ENCODE measurements around the gene GFPT1.

The GFPT1 gene

GRCh38 chr2:69380072-69380917, 6.7 kb downstream of the GFPT1 start:
- Histone ChIP-seq H3K9me3 (ENCODE audit: insufficient read depth, low read length) (no peaks in the 10 kb centered on the region), H3K4me2 (ENCODE audit: low read depth, low read length, poor library complexity, severe bottlenecking) (no peak overlapping the region), H3K27me3 (ENCODE audit: low read length) (no peaks in the 10 kb centered on the region), H3K4me3 (ENCODE audit: insufficient read depth, low read length, poor library complexity, severe bottlenecking) (no peak overlapping the region), H3K79me2 (ENCODE audit: insufficient read depth, low read length) (peaks cover 96% of the 10 kb centered on the region), H3F3A (ENCODE audit: insufficient read depth) (0 out of 2 replicates have a peak, but pooled peaks cover 5% of the 10 kb centered on the region), H2AFZ (ENCODE audit: low read depth, low read length, severe bottlenecking) (no peak overlapping the region), H3K27ac (ENCODE audit: low read depth, low read length) (no peak overlapping the region), H4K20me1 (ENCODE audit: low read depth, low read length) (peaks cover 3% of the 10 kb centered on the region; the same call in 1 of the 2 replicates), H3K9ac (ENCODE audit: low read length) (no peak overlapping the region), H3K36me3 (ENCODE audit: low read length) (no peaks in the 10 kb centered on the region), H3K9me2 (replicated peaks; ENCODE audit: insufficient read depth, low read length) (no peaks in the 10 kb centered on the region)
- TF ChIP-seq EZH2phosphoT487 (conservative IDR thresholded peaks at IDR 0.05; ENCODE audit: low read length): no peak
- TF ChIP-seq CTCF (IDR thresholded peaks at IDR 0.05; ENCODE audit: insufficient read depth, low read length, poor library complexity, severe bottlenecking): no peak

DNA sequence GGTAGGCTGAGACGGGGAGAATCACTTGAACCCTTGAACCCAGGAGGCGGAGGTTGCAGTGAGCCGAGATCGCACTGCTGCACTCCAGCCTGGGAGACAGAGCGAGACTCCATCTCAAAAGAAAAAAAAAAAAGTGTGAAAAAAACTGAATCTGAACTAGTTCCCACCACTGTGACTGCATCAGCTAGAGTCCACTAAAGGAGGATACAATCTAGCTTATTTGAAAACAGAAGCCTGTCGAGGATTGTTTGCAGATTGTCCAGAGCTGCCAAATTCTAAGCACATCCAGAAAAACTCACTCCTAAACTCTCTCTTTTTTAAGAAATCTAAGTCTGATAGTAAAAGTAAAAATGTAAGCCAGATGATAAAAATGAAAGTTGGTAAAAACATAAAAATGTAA, 10.6 kb downstream of the GFPT1 start:
- Histone ChIP-seq H3K4me2 (ENCODE audit: low read depth, low read length, poor library complexity, severe bottlenecking) (no peak overlapping the region), H3K4me3 (ENCODE audit: insufficient read depth, low read length, poor library complexity, severe bottlenecking) (no peak overlapping the region), H3K9me2 (replicated peaks; ENCODE audit: insufficient read depth, low read length) (no peaks in the 10 kb centered on the region), H3F3A (ENCODE audit: insufficient read depth) (0 out of 2 replicates have a peak, but pooled peaks cover 5% of the 10 kb centered on the region), H3K79me2 (ENCODE audit: insufficient read depth, low read length) (peaks cover 73% of the 10 kb centered on the region), H2AFZ (ENCODE audit: low read depth, low read length, severe bottlenecking) (no peak overlapping the region), H3K9ac (ENCODE audit: low read length) (no peak overlapping the region), H4K20me1 (ENCODE audit: low read depth, low read length) (peaks cover 15% of the 10 kb centered on the region; the same call in 1 of the 2 replicates), H3K36me3 (ENCODE audit: low read length) (peaks cover 8% of the 10 kb centered on the region; the same call in 1 of the 2 replicates), H3K9me3 (ENCODE audit: insufficient read depth, low read length) (no peaks in the 10 kb centered on the region), H3K27ac (ENCODE audit: low read depth, low read length) (no peak overlapping the region), H3K27me3 (ENCODE audit: low read length) (no peaks in the 10 kb centered on the region)
- no peak for TF ChIP-seq EZH2phosphoT487 (conservative IDR thresholded peaks at IDR 0.05; ENCODE audit: low read length)
- TF ChIP-seq CTCF (IDR thresholded peaks at IDR 0.05; ENCODE audit: insufficient read depth, low read length, poor library complexity, severe bottlenecking): no peak

DNA sequence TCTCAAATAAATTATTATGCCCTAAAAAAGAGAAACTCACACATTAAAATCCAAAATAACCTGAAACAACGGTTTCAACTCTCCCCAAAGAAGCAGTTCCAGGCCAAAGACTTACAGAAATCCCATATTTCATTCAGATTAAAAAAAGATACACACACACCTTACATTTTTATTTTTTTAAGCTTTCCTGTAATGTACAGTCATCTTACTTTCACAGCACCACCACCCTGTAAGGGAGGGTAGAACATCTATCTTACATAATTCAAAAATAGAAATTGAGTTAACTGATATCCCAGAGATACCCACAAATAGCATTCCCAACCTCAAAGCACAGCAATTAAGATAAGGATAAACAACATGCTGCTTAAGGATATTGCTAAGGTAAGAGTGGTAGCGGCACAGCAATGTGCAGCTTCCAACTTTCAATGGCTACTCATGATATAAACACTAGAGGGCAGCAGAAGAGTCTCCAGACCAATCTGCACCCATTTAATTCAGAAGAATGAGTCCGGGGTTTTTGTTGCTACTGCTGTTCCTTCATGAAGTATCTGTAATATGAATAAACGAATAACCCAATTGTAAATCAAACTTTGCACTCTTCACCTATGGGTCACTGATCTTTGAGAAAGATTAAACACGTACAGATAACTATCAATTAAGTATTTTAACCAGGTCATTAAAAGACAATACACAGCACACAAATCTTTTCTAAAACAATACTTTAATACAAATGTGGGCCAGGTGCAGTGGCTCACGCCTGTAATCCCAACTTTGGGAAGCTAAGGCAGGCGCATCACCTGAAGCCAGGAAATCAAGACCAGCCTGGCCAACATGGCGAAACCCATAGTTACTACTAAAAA, 11.3 kb downstream of the GFPT1 start:
- H3K36me3 ChIP-seq (ENCODE audit: low read length): peaks cover 8% of the 10 kb centered on the region; the same call in 1 of the 2 replicates
- H3K4me3 ChIP-seq (ENCODE audit: insufficient read depth, low read length, poor library complexity, severe bottlenecking): no peak overlapping the region
- H3K9ac ChIP-seq (ENCODE audit: low read length): no peak overlapping the region
- H3K27ac ChIP-seq (ENCODE audit: low read depth, low read length): no peak overlapping the region
- H3K27me3 ChIP-seq (ENCODE audit: low read length): no peaks in the 10 kb centered on the region
- peak; percentile 47 for TF ChIP-seq CTCF (IDR thresholded peaks at IDR 0.05; ENCODE audit: insufficient read depth, low read length, poor library complexity, severe bottlenecking)
- no peak for TF ChIP-seq EZH2phosphoT487 (conservative IDR thresholded peaks at IDR 0.05; ENCODE audit: low read length)
- H2AFZ ChIP-seq (ENCODE audit: low read depth, low read length, severe bottlenecking): no peak overlapping the region
- peaks cover 15% of the 10 kb centered on the region; the same call in 1 of the 2 replicates for H4K20me1 ChIP-seq (ENCODE audit: low read depth, low read length)
- H3K79me2 ChIP-seq (ENCODE audit: insufficient read depth, low read length): peaks cover 66% of the 10 kb centered on the region
- H3K4me2 ChIP-seq (ENCODE audit: low read depth, low read length, poor library complexity, severe bottlenecking): no peak overlapping the region
- H3K9me3 ChIP-seq (ENCODE audit: insufficient read depth, low read length): no peaks in the 10 kb centered on the region
- H3K9me2 ChIP-seq (replicated peaks; ENCODE audit: insufficient read depth, low read length): no peaks in the 10 kb centered on the region
- 0 out of 2 replicates have a peak, but pooled peaks cover 5% of the 10 kb centered on the region for H3F3A ChIP-seq (ENCODE audit: insufficient read depth)

Measured in SU-DHL-6 (cell line).